ENCODE data around the gene HPSE2. TPM values are rescaled to one million over a fixed set of nuclear protein-coding genes. Genes with fewer than 3 reads are reported as not detected.

HPSE2 gene
- total RNA-seq, 2 donors from 2014 or later = 1.0 to 1.8 TPM

GRCh38 chr10:98457721-98458120 is 777.9 kb downstream of the HPSE2 start:
- Histone ChIP-seq H3K27ac (no peak overlapping the region), H3K4me3 (no peak overlapping the region), H3K36me3 (no peaks in the 10 kb centered on the region), H3K27me3 (no peaks in the 10 kb centered on the region), H3K4me1 (no peaks in the 10 kb centered on the region), H3K9ac (ENCODE audit: low read depth in 2 of 2, low read length in 2 of 2) (no peak overlapping the region), H3K9me3 (no peaks in the 10 kb centered on the region)
- no peak for DNase-seq
- intact Hi-C loops (cut with DNase I) = no loop called here
- no peak for TF ChIP-seq CTCF (IDR thresholded peaks at IDR 0.05)

GRCh38 chr10:98456686-98457482 is 778.8 kb downstream of the HPSE2 start:
- Histone ChIP-seq H3K27ac (no peak overlapping the region), H3K9me3 (no peaks in the 10 kb centered on the region), H3K36me3 (no peaks in the 10 kb centered on the region), H3K27me3 (no peaks in the 10 kb centered on the region), H3K4me3 (no peak overlapping the region), H3K4me1 (no peaks in the 10 kb centered on the region), H3K9ac (ENCODE audit: low read depth in 2 of 2, low read length in 2 of 2) (no peak overlapping the region)
- intact Hi-C loops (cut with DNase I) = no loop called here
- DNase-seq = no peak
- TF ChIP-seq CTCF (IDR thresholded peaks at IDR 0.05) = no peak

GRCh38 chr10:98456043-98456570 is 779.5 kb downstream of the HPSE2 start:
- no peaks in the 10 kb centered on the region for H3K36me3 ChIP-seq
- H3K9me3 ChIP-seq = no peaks in the 10 kb centered on the region
- DNase-seq = no peak
- TF ChIP-seq CTCF (IDR thresholded peaks at IDR 0.05) = no peak
- intact Hi-C loops (cut with DNase I) = no loop called here
- H3K9ac ChIP-seq (ENCODE audit: low read depth in 2 of 2, low read length in 2 of 2) = no peak overlapping the region
- H3K4me1 ChIP-seq = no peaks in the 10 kb centered on the region
- no peak overlapping the region for H3K4me3 ChIP-seq
- H3K27ac ChIP-seq = no peak overlapping the region
- no peaks in the 10 kb centered on the region for H3K27me3 ChIP-seq

- no peaks in the 10 kb centered on the region for H3K4me1 ChIP-seq
- no peaks in the 10 kb centered on the region for H3K27me3 ChIP-seq
- no peak overlapping the region for H3K27ac ChIP-seq
- no peak for TF ChIP-seq CTCF (IDR thresholded peaks at IDR 0.05)
- H3K9ac ChIP-seq (ENCODE audit: low read depth in 2 of 2, low read length in 2 of 2) = no peak overlapping the region
- H3K9me3 ChIP-seq = no peaks in the 10 kb centered on the region
- no peak for DNase-seq
- intact Hi-C loops (cut with DNase I) = no loop called here
- H3K36me3 ChIP-seq = no peaks in the 10 kb centered on the region
- H3K4me3 ChIP-seq = no peak overlapping the region
These were observed 781.9 kb downstream of the HPSE2 start for GRCh38 chr10:98453729-98454128.

GRCh38 chr10:98450618-98451017 is 785.0 kb downstream of the HPSE2 start:
- H3K9me3 ChIP-seq = no peaks in the 10 kb centered on the region
- no peaks in the 10 kb centered on the region for H3K27me3 ChIP-seq
- no peak for TF ChIP-seq CTCF (IDR thresholded peaks at IDR 0.05)
- peaks cover 3% of the 10 kb centered on the region for H3K4me1 ChIP-seq
- no peak overlapping the region for H3K4me3 ChIP-seq
- H3K36me3 ChIP-seq = no peaks in the 10 kb centered on the region
- no peak for DNase-seq
- no peak overlapping the region for H3K27ac ChIP-seq
- no peak overlapping the region for H3K9ac ChIP-seq (ENCODE audit: low read depth in 2 of 2, low read length in 2 of 2)
- intact Hi-C loops (cut with DNase I) = no loop called here

All from colonic mucosa (tissue), 4 donors.